Kidney (tissue), 14 donors: Measurements from ENCODE around the gene HAP1. TPM values are rescaled to one million over a fixed set of nuclear protein-coding genes. Genes with fewer than 3 reads are reported as not detected.
A peak's percentile ranks its signal among the peaks of the same experiment; 100 is the strongest.

ENCODE experiments used
- DNase-seq, 5 donors: peaks; one replicate each; pipeline ENCODE4 v3.0.0-alpha.2; 2013 to 2020
- FAIRE-seq: peaks from 2 replicates; lab custom pipeline; 2012; peaks lifted over from hg19 to GRCh38; lab: Jason Lieb, UNC
- H3K27ac ChIP-seq, 2 donors: one replicate each; pipeline ENCODE4 v1.7.0; 2013; ENCODE audit warnings: low read depth in 2 of 2, low read length in 2 of 2, inconsistent platforms in 1 of 2
- H3K27me3 ChIP-seq: one replicate; pipeline ENCODE4 v1.7.1; 2013; ENCODE audit warnings: low read length, inconsistent platforms; ENCODE audit not compliant: control insufficient read depth, insufficient read depth
- H3K36me3 ChIP-seq, 3 donors: one replicate each; pipeline versions ENCODE4 v1.7.0 to v1.7.1; 2013; ENCODE audit warnings: low read length in 3 of 3, control low read depth in 1 of 3, inconsistent platforms in 1 of 3; ENCODE audit not compliant: insufficient read depth in 3 of 3, control insufficient read depth in 2 of 3
- H3K4me1 ChIP-seq, 3 donors: one replicate each; pipeline versions ENCODE4 v1.7.0 to v1.7.1; 2013; ENCODE audit warnings: low read length in 3 of 3, inconsistent platforms in 1 of 3, low read depth in 1 of 3; ENCODE audit not compliant: control insufficient read depth in 2 of 3, insufficient read depth in 2 of 3
- H3K4me3 ChIP-seq, 3 donors: one replicate each; pipeline versions ENCODE4 v1.7.0 to v1.8.1; 2013; ENCODE audit warnings: low read length in 3 of 3, control low read depth in 1 of 3, inconsistent platforms in 1 of 3
- H3K9ac ChIP-seq, 3 donors: one replicate each; pipeline versions ENCODE4 v1.7.0 to v1.7.1; 2013; ENCODE audit warnings: low read length in 3 of 3, control low read depth in 1 of 3, inconsistent platforms in 1 of 3
- H3K9me3 ChIP-seq, 3 donors: one replicate each; pipeline versions ENCODE4 v1.7.0 to v1.7.1; 2013; ENCODE audit warnings: low read length in 3 of 3, control low read depth in 1 of 3, inconsistent platforms in 1 of 3; ENCODE audit not compliant: control insufficient read depth in 2 of 3, insufficient read depth in 1 of 3
- intact Hi-C: fragments of 100-400 bp; cut with DNase I; formaldehyde crosslinking; loops from one replicate; pipeline ENCODE4 v1.11.1; 2022
- polyA plus RNA-seq: library from polyadenylated mRNA; stranded (reverse); fragments of 350-450 nt; fragmentation: Illumina TruSeq; extraction: RNeasy Lipid Tissue Mini Kit (QIAGEN cat#74804); gene quantifications from one replicate; pipeline ENCODE4 v1.2.3, GENCODE V29; 2014; ENCODE audit warnings: low read depth, low replicate concordance; ENCODE audit not compliant: insufficient read depth
- total RNA-seq: library from RNA; stranded (reverse); fragmentation: NEBNext Ultra II Directional; extraction: Animal tissue kit (Norgen Biotek cat#: 25700); gene quantifications from one replicate; pipeline ENCODE4 v1.2.1, GENCODE V29; 2021
- TF ChIP-seq, protein P1 (sequence below): IDR thresholded peaks from 3 replicates; pipeline ENCODE4 v1.5.1; 2012; ENCODE audit warnings: mild to moderate bottlenecking, moderate library complexity, borderline replicate concordance; ENCODE audit not compliant: insufficient read depth; ENCODE audit errors: extremely low read depth
- donor health status: control.
- donor health status: control.
- donor health status: control.
- donor health status: control.
- donor health status: control.
- donor health status: DM: yes; HTN: yes; CAD: no.
- donor health status: Normal renal cell carcinoma (clear cell type).

The HAP1 gene
- total and polyA plus RNA-seq, 2 donors from 2014 or later = 0.99 to 1.3 TPM

DNA sequence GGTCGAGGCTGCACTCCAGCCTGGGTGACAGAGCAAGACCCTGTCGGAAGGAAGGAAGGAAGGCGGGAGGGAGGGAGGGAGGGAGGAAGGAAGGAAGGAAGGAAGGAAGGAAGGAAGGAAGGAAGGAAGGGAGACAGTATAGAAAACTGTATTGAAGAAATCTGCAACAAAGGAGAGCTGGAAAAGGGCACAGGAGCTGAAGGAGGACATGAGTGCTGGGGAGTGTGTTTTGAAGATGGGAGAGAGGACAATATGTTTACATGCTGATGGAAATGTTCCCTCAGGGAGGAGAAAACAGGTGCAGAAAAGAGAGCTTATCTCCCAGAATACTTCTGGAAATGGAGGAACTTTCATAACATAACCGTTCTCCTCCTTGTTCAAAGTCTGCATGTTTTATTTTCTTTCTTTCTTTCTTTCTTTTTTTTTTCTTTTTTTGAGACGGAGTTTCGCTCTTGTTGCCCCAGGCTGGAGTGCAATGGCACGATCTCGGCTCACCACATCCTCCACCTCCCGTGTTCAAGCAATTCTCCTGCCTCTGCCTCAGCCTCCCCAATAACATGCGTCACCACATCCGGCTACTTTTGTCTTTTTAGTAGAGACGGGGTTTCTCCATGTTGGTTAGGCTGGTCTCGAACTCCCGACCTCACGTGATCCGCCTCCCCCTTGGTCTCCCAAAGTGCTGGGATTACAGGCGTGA lies 2.7 kb upstream of the HAP1 start:
- intact Hi-C loops = loop anchor here (5.0 kb wide), 1 partner anchor 65 kb away; no protein-coding TSS in a partner anchor
- Histone ChIP-seq H3K27me3 (peaks cover 5% of the 10 kb centered on the region), H3K4me1 (peaks cover 0 to 8% (median 0%) of the 10 kb centered on the region in 3 donors), H3K27ac (no peak overlapping the region), H3K9me3 (no peaks in the 10 kb centered on the region), H3K4me3 (no peak overlapping the region), H3K9ac (no peak overlapping the region), H3K36me3 (no peaks in the 10 kb centered on the region)
- FAIRE-seq (no peak), DNase-seq (no peak)
- TF ChIP-seq, protein P1, sequence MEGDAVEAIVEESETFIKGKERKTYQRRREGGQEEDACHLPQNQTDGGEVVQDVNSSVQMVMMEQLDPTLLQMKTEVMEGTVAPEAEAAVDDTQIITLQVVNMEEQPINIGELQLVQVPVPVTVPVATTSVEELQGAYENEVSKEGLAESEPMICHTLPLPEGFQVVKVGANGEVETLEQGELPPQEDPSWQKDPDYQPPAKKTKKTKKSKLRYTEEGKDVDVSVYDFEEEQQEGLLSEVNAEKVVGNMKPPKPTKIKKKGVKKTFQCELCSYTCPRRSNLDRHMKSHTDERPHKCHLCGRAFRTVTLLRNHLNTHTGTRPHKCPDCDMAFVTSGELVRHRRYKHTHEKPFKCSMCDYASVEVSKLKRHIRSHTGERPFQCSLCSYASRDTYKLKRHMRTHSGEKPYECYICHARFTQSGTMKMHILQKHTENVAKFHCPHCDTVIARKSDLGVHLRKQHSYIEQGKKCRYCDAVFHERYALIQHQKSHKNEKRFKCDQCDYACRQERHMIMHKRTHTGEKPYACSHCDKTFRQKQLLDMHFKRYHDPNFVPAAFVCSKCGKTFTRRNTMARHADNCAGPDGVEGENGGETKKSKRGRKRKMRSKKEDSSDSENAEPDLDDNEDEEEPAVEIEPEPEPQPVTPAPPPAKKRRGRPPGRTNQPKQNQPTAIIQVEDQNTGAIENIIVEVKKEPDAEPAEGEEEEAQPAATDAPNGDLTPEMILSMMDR = no peak

- no peak overlapping the region for H3K27ac ChIP-seq
- no peak overlapping the region for H3K9ac ChIP-seq
- H3K4me1 ChIP-seq = peaks cover 0 to 8% (median 0%) of the 10 kb centered on the region in 3 donors
- no peaks in the 10 kb centered on the region for H3K9me3 ChIP-seq
- no peak for DNase-seq
- intact Hi-C loops = loop anchor here (5.0 kb wide), 1 partner anchor 67 kb away; no protein-coding TSS in a partner anchor
- no peak for FAIRE-seq
- H3K4me3 ChIP-seq = no peak overlapping the region
- H3K36me3 ChIP-seq = no peaks in the 10 kb centered on the region
- peaks cover 5% of the 10 kb centered on the region for H3K27me3 ChIP-seq
- TF ChIP-seq, protein P1 = no peak
Measured at GRCh38 chr17:41735744-41736143, 1.3 kb upstream of the HAP1 start.

DNA sequence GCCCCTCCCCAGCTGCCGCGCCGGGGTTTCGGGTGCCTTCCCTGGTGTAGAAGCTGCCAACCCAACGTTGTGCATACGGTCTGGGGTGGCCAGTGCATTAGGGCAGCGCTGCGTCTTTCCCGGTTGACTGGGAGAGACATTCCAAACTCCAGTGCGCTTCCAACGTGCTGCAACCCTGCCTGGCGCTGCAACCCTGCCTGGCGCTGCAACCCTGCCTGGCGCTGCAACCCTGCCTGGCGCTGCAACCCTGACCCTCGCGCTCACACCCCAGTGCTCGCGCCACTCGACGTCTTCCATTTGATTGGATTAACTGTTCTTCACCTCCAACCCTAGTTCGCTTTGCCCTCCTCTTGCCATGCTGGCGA lies 488 bp upstream of the HAP1 start:
- no peak for FAIRE-seq
- Histone ChIP-seq H3K27me3 (peaks cover 5% of the 10 kb centered on the region), H3K36me3 (no peaks in the 10 kb centered on the region), H3K4me1 (peaks cover 0 to 8% (median 0%) of the 10 kb centered on the region in 3 donors), H3K9me3 (no peaks in the 10 kb centered on the region), H3K4me3 (peak overlapping the region in 2 of 3 donors; percentile 34 to 58), H3K27ac (no peak overlapping the region), H3K9ac (no peak overlapping the region)
- peak in 2 of 5 donors; percentile 63 to 66 for DNase-seq
- intact Hi-C loops = loop anchor here (5.0 kb wide), 1 partner anchor 67 kb away; no protein-coding TSS in a partner anchor
- TF ChIP-seq, protein P1 = no peak
